AG09309 (cell line): Measurements from ENCODE around the gene PEX26.

Source experiments
- DNase-seq: peaks from one replicate; pipeline ENCODE4 v3.0.0-alpha.2; 2010; ENCODE audit warnings: low read depth
- H3K4me3 ChIP-seq: 2 replicates; pipeline ENCODE4 v1.5.1; 2011; ENCODE audit warnings: mild to moderate bottlenecking, low read depth, low read length, moderate library complexity; ENCODE audit not compliant: control insufficient read depth
- TF ChIP-seq, protein P1 (sequence below): IDR thresholded peaks from 2 replicates; pipeline ENCODE4 v1.5.1; 2011; ENCODE audit warnings: mild to moderate bottlenecking, low read depth, low read length, inconsistent platforms; ENCODE audit not compliant: insufficient read depth, control insufficient read depth; ENCODE audit errors: missing control alignments

The PEX26 gene

DNA sequence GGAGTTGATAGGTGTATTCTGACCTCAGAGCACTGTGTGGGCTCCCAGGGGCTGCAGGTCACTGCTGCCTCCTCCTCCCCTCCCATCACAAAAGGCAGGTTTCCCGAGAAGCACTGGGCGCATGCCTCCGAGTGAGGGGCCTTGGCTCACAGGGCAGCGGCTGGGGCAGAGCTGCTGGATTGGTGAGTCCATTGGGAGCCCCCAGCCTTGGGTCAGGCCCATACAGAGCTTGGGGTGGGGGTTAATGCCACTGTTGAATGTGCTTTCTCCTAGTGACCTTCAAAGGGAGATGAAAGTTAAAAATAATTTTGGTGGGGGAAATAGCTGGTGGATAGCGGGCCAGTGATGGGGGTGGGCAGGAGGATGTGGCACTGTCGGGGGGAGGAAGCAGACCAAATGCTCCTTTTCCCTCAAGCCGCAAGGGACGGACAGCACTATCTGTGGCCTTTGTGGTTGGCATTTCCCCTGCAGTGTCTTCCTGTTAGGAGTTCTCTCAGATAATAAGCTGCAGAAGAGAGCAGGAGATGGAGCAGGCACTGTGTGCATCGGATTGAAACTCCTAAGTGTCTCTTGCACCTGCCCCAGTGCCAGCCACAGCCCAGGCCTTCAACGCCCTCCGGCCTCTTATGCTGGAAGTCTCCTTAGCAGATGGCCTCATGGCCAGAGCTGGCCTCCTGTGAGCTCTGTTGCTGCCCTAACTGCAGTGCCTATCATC is 36.0 kb downstream of the PEX26 start:
- no peak for DNase-seq
- H3K4me3 ChIP-seq: no peak overlapping the region
- TF ChIP-seq, protein P1, sequence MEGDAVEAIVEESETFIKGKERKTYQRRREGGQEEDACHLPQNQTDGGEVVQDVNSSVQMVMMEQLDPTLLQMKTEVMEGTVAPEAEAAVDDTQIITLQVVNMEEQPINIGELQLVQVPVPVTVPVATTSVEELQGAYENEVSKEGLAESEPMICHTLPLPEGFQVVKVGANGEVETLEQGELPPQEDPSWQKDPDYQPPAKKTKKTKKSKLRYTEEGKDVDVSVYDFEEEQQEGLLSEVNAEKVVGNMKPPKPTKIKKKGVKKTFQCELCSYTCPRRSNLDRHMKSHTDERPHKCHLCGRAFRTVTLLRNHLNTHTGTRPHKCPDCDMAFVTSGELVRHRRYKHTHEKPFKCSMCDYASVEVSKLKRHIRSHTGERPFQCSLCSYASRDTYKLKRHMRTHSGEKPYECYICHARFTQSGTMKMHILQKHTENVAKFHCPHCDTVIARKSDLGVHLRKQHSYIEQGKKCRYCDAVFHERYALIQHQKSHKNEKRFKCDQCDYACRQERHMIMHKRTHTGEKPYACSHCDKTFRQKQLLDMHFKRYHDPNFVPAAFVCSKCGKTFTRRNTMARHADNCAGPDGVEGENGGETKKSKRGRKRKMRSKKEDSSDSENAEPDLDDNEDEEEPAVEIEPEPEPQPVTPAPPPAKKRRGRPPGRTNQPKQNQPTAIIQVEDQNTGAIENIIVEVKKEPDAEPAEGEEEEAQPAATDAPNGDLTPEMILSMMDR: no peak

DNA sequence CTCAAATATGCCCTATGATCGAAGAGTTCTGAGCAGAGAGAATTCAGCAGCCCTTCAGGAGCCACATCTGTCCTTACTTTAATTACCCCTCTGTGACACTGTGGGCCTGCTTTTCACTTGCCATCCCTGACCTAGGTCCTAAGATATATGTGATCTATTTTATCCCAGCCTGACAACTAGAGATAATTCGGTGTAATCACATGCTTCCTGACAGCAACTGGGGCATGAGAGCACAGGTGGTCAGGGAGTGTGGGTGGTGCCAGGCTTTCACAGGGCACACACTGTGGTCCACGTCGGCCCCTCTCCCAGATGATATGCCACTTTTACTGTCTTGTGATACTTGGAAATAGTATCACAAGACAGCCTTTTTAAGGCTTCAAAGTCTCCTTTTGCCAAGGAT is 36.7 kb downstream of the PEX26 start:
- no peak overlapping the region for H3K4me3 ChIP-seq
- TF ChIP-seq, protein P1: no peak
- DNase-seq: no peak

DNA sequence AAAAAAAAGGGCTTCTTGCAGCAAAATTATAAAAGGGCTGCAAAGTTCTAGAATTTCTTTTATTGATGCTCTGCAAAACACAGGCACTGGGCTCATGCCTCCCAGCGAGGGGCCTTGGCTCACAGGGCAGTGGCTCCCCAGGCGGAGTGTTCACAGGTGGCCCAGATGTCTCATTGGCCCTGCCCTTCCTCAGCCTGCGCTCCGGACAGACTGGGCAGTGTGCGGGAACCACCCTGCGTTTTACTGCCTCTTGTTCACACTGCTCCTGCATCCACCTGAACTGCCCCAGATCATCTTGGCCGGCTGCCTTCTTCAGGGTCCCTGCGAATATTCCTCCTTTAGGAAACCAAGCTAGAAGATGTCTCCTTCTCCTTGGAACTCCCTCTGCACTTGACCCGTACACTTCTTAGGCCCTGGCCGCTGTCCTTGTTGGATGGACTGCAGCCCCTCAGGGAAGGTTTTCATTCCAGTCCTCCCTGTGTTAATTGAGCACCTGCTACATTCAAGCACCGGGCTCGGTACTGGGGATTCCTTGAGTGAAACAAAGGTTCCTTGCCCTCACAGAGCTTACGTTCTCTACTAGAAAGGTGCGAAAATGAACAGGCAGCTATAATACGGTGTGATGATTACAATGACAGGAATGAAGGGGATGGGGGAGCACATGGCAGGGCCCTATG is 37.3 kb downstream of the PEX26 start:
- TF ChIP-seq, protein P1: no peak
- no peak for DNase-seq
- no peak overlapping the region for H3K4me3 ChIP-seq

DNA sequence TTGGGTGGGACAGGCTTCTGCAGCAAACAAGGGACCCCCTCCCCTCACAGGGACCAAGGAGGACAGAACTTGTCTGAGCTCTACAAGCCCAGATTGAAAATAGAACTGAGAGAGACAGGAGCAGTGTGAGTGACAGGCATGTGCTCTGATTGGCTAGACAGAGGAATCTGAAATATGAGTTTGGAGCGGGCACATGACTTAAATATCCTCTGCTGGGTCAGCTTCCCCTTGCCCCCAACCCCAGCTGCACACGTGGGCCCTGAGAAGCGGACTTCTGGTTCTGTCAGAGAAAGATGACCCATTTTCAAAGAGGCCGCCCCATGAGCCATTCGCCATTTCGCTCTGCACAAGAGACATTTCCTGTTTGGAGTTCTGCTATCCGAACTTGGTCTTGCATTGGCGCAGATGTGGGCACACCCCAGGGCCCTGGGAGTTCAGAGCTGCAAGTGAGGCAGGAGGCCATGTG is 38.1 kb downstream of the PEX26 start:
- H3K4me3 ChIP-seq: no peak overlapping the region
- no peak for DNase-seq
- TF ChIP-seq, protein P1: no peak

DNA sequence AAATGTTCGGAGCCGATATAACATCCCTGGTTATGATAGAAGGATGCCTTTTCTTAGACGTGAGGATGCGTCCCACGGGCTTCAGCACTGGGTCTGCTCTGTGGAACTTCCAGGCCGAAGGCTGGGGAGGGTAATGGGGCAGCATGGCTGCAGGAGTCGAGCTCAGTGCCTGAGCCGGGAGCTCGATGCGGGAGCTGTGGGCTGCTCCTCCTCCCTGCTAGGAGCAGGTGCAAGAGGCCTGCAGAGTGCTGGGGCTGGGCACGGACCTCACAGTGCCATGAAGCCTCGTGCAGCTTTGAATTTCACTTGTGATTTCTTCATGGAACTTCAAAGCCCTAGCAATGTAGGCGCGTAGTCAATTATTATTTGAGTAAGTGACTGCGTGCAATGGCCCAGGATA is 38.8 kb downstream of the PEX26 start:
- DNase-seq: no peak

DNA sequence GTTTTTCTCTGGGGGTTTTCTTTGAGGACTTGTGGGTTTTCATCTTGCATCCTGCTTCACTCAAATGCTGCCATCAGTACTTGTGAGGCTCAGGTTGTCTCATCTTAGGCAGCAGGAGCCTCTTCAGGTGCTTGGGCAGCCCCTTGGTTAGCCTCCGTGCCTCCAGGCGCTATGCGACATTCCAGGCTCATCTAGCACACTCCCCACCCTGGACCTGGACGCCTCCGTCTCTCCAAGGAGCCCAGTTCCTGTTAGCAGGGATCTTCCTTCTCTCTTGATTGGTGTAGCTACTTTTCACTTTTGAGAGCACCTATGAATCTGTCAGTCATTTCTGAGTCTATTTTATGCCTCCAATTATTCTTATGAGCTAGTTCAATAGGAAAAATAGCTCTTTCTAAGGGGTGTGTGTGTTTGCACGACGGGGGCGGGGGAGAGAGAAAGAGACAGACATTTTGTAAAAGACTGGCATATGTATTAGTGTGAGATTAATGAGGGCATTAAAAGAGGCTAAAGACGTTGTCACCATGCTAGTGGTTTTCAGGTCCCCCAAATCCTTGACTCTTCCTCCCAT is 40.6 kb downstream of the PEX26 start:
- TF ChIP-seq, protein P1: no peak
- no peak overlapping the region for H3K4me3 ChIP-seq
- no peak for DNase-seq

More for the DNA sequence above, 38.8 kb downstream of the PEX26 start:
- TF ChIP-seq, protein P1: no peak
- no peak overlapping the region for H3K4me3 ChIP-seq
